Neural crest cell (in vitro differentiated cells): Measurements from ENCODE around the gene VARS2. TPM values are rescaled to one million over a fixed set of nuclear protein-coding genes. Genes with fewer than 3 reads are reported as not detected.

Experiments
- DNase-seq: peaks from one replicate; pipeline ENCODE4 v3.0.0; 2021; ENCODE audit warnings: low read depth, mixed read lengths, low spot score
- H3K27ac Mint-ChIP-seq: one replicate; pipeline ENCODE4 v1.8.0; 2021; ENCODE audit warnings: mild to moderate bottlenecking, mixed read lengths; ENCODE audit not compliant: unreplicated experiment
- H3K27me3 Mint-ChIP-seq: 2 replicates; pipeline ENCODE4 v1.8.0; 2021; ENCODE audit warnings: low read depth, mild to moderate bottlenecking, mixed read lengths
- H3K36me3 Mint-ChIP-seq: 2 replicates; pipeline ENCODE4 v1.8.0; 2021; ENCODE audit warnings: low read depth, mild to moderate bottlenecking, mixed read lengths
- H3K4me1 Mint-ChIP-seq: 2 replicates; pipeline ENCODE4 v1.8.0; 2021; ENCODE audit warnings: mixed read lengths
- H3K4me3 Mint-ChIP-seq: one replicate; pipeline ENCODE4 v1.8.0; 2021; ENCODE audit warnings: mild to moderate bottlenecking, mixed read lengths
- H3K9me3 Mint-ChIP-seq: 2 replicates; pipeline ENCODE4 v1.8.0; 2021; ENCODE audit warnings: mixed read lengths
- CTCF ChIP-seq: fragments of 200-600 bp; sonication (generic); conservative IDR thresholded peaks from 2 replicates; pipeline ENCODE4 v1.5.0; 2021; ENCODE audit warnings: antibody characterized with exemption, mild to moderate bottlenecking
- total RNA-seq: library from RNA; stranded (reverse); gene quantifications from 2 replicates; pipeline ENCODE4 v1.2.1, GENCODE V29; 2021

The VARS2 gene
- total RNA-seq, 1 donor from 2014 or later, result 68.2 TPM

DNA sequence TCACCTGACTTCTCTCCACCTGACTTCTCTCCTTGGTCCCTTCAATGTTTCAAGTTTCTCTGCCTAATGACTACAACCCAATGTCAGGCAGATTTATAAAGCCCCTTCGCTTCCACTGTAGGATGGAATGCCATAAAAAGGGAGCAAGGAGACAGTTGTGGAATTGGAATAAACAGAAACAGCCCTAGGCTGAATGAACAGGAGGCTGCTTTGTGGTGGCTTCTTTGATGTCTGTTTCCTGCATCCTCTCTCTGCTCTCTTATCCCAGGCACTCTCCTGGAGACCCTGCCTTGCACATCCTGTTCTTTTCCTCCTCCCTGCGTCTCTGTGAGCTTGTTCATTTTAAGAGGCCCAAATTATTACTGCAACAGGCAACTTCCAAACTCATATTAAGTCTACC lies 43.7 kb downstream of the VARS2 start:
- H3K4me1 Mint-ChIP-seq, result peaks cover 34% of the 10 kb centered on the region
- H3K36me3 Mint-ChIP-seq, result no peaks in the 10 kb centered on the region
- no peak for TF ChIP-seq CTCF
- peaks cover 27% of the 10 kb centered on the region for H3K27me3 Mint-ChIP-seq
- no peaks in the 10 kb centered on the region for H3K9me3 Mint-ChIP-seq
- H3K4me3 Mint-ChIP-seq, result no peak overlapping the region
- DNase-seq, result no peak
- no peak overlapping the region for H3K27ac Mint-ChIP-seq

GRCh38 chr6:30960907-30961673 lies 47.1 kb downstream of the VARS2 start:
- Mint-ChIP-seq H3K36me3 (no peaks in the 10 kb centered on the region), H3K9me3 (no peaks in the 10 kb centered on the region), H3K27me3 (peaks cover 11% of the 10 kb centered on the region), H3K27ac (no peak overlapping the region), H3K4me3 (no peak overlapping the region), H3K4me1 (peaks cover 22% of the 10 kb centered on the region)
- DNase-seq, result no peak
- TF ChIP-seq CTCF, result no peak

DNA sequence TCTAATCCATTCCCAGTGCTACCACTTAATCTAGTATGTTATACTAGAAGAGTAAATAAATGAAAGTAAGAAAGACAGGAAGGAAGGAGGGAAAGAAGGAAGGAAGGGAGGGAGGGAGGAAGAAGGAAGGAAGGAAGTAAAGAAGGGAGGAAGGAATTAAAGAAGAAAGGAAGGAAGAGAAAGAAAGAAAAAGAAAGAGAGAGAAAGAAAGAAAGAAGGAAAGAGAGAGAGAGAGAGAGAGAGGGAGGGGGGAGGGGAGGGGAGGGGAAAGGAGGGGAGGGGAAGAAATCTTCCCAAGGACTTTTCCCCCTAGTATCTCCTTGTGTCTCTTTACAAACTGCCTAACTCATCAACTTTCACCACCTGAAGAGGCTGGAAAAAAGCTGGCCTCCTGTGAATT lies 48.7 kb downstream of the VARS2 start:
- peaks cover 4% of the 10 kb centered on the region for H3K27me3 Mint-ChIP-seq
- no peaks in the 10 kb centered on the region for H3K36me3 Mint-ChIP-seq
- H3K4me3 Mint-ChIP-seq, result no peak overlapping the region

DNA sequence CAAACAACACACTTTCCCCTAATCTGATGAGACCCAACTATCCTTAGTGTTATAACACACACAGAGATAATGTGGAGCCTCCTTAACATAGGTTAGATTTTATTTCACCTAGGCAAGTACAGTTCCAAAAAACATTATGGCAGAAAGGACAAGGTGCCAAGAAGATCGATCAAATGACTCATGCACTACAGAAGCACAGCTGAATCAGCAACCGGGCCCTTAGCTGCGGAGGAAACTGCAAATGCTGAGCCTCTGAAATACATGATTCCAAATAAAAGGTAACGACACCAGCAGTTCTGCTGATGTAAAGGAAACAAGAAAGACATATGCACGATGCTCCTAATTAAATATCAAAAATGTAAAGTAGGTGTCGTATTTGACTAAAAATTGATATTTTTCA lies 49.6 kb downstream of the VARS2 start:
- Mint-ChIP-seq H3K27ac (no peak overlapping the region), H3K4me1 (no peaks in the 10 kb centered on the region), H3K27me3 (peaks cover 4% of the 10 kb centered on the region), H3K36me3 (no peaks in the 10 kb centered on the region), H3K4me3 (no peak overlapping the region), H3K9me3 (no peaks in the 10 kb centered on the region)
- no peak for DNase-seq
- TF ChIP-seq CTCF, result no peak

More for the DNA sequence above, 48.7 kb downstream of the VARS2 start:
- H3K27ac Mint-ChIP-seq, result no peak overlapping the region
- H3K4me1 Mint-ChIP-seq, result peaks cover 7% of the 10 kb centered on the region
- no peak for DNase-seq
- TF ChIP-seq CTCF, result no peak
- H3K9me3 Mint-ChIP-seq, result no peaks in the 10 kb centered on the region

- Mint-ChIP-seq H3K4me1 (no peaks in the 10 kb centered on the region), H3K27me3 (peaks cover 4% of the 10 kb centered on the region), H3K9me3 (no peaks in the 10 kb centered on the region), H3K27ac (no peak overlapping the region), H3K36me3 (no peaks in the 10 kb centered on the region), H3K4me3 (no peak overlapping the region)
- TF ChIP-seq CTCF, result no peak
- no peak for DNase-seq
Observed at GRCh38 chr6:30964075-30964474, 50.0 kb downstream of the VARS2 start.
